Stomach (tissue), 4 donors: ENCODE data around the gene ACTMAP.

Experiments
- POLR2AphosphoS5 ChIP-seq, 3 donors: sonication (generic); formaldehyde crosslinking; IDR thresholded peaks; one replicate each; pipeline ENCODE4 v1.6.1; 2016; ENCODE audit warnings: antibody characterized with exemption in 3 of 3
- TF ChIP-seq, protein P1 (sequence below), 7 experiments: fragments of 450-650 bp in 4 of 7; fragments of 200-600 bp in 3 of 7; sonication (generic) in 3 of 7; IDR thresholded peaks; one replicate each; pipeline ENCODE4 v1.5.1; 2016 to 2019; ENCODE audit warnings: antibody characterized with exemption in 7 of 7, control low read depth in 2 of 7, mild to moderate bottlenecking in 1 of 7

DNA sequence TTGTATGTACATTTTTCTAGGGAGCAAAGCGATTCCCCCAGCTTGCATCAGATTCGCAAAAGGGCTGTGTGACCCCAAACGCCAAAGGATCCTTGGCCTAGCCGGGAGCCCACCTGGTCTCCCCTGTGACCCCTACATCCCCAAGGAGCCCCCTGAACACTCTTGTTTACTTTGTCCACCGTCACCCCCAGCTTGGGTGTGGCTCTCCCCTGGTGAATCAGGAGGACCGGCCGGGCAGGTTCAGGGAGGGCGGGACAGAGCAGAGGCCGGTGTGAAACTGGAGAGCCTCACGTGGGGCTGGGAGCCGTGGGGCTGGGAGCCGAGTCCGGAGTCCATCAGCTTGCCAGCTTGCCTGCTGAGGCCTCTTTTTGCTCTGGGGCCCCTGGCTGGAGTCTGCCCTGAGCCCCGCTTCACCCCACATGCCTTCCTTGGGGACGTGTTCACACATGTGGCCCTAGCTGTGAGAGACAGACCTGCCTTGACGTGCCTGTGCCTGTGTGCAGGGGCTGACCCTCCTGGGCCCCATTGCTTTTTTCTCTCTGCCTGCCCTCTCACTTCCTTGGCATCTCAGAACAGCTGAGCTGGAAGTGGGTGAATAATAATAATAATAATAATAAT, 31.4 kb downstream of the ACTMAP start:
- TF ChIP-seq, protein P1, sequence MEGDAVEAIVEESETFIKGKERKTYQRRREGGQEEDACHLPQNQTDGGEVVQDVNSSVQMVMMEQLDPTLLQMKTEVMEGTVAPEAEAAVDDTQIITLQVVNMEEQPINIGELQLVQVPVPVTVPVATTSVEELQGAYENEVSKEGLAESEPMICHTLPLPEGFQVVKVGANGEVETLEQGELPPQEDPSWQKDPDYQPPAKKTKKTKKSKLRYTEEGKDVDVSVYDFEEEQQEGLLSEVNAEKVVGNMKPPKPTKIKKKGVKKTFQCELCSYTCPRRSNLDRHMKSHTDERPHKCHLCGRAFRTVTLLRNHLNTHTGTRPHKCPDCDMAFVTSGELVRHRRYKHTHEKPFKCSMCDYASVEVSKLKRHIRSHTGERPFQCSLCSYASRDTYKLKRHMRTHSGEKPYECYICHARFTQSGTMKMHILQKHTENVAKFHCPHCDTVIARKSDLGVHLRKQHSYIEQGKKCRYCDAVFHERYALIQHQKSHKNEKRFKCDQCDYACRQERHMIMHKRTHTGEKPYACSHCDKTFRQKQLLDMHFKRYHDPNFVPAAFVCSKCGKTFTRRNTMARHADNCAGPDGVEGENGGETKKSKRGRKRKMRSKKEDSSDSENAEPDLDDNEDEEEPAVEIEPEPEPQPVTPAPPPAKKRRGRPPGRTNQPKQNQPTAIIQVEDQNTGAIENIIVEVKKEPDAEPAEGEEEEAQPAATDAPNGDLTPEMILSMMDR (IDR thresholded peaks at IDR 0.05): no peak
- peak in 2 of 3 donors; percentile 68 to 83 for TF ChIP-seq POLR2AphosphoS5 (IDR thresholded peaks at IDR 0.05)
